Measurements from ENCODE around the gene OR52E8.

OR52E8 gene

GRCh38 chr11:5857590-5857989 lies at the start of gene OR52E8:
Gene OR52E8, minus strand, starts transcription at chr11:5857690. Its CDS starts 0 bp downstream, at chr11:5857690.
- DNase-seq (ENCODE audit: low spot score) = no peak

- DNase-seq (ENCODE audit: low spot score) = no peak
Observed at GRCh38 chr11:5899534-5899933, 42.0 kb upstream of the OR52E8 start.

- no peak for DNase-seq (ENCODE audit: low spot score)
Observed at GRCh38 chr11:5892908-5893307, 35.4 kb upstream of the OR52E8 start, which contains the start of gene OR52E5. Gene OR52E5, plus strand, starts transcription at chr11:5893208. Its CDS starts 7,569 bp downstream, at chr11:5900777.

DNA sequence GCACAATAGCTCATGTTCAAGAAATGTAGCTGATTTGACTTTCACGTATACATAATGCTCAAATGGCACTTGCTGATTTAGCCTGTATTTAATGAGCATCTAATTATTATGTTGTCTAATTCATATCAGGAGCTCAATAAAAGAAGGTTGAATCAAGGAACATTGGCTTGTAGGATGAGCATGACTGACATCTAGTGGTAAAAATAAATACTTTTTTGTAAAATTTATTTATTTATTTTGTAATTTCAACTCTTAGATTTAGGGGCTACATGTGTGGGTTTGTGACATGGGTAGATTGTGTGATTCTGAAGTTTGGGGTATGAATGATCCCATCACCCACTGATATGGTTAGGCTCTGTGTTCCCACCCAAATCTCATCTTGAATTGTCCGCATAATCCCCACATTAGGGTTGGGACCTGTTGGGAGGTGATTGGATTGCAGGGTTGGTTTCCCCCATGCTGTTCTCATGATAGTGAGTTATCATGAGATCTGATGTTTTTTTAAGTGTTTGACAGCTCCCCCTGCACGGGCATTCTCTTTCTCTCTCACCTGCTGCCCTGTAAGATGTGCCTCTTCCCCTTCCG lies 33.8 kb upstream of the OR52E8 start:
- peak; percentile 11 for DNase-seq (ENCODE audit: low spot score)

DNA sequence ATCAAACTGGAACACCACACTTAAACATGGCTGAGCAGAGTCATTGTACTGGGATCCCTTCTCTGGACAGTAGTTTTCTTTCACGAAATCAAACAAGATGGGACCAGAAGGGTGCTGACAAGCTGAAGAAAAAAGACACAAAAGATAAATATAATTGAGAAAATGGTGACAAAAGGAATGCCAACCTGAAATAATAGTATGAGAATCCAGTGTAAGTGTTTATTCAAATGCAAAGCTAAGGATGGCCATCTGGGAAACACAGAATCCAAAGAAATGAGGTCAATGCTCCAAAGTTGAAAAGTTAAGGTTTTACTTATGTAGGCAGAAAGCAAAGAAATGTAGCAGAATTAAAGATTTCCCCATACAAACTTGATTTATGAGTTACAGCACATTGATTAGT lies 30.2 kb upstream of the OR52E8 start:
- no peak for DNase-seq (ENCODE audit: low spot score)

GRCh38 chr11:5887172-5887571 lies 29.7 kb upstream of the OR52E8 start:
- no peak for DNase-seq (ENCODE audit: low spot score)

GRCh38 chr11:5881756-5882155 lies 24.3 kb upstream of the OR52E8 start:
- DNase-seq (ENCODE audit: low spot score) = no peak

GRCh38 chr11:5880329-5880728 lies 22.8 kb upstream of the OR52E8 start, which contains the start of gene OR52E4:
Gene OR52E4, plus strand, starts transcription at chr11:5880629. Its CDS starts 3,664 bp downstream, at chr11:5884293.
- DNase-seq (ENCODE audit: low spot score) = no peak

DNA sequence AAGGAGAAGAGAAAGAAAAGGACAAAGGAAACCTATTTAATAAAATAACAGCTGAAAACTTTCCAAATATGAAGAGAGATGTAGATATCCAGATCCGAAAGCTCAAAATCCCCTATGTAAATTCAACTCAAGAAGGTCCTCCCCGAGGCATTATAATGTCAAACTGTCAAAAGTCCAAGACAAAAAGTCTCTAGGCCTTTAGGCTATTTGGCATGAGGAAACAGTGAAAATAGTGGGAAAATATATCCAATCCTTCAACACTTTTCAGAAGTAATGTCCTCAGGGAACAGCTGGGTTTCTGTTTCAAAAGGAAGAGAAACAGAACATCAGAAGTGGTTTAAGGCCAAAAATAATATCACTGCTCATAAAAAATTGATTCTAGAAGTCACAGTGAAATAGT lies 21.1 kb upstream of the OR52E8 start:
- no peak for DNase-seq (ENCODE audit: low spot score)

DNA sequence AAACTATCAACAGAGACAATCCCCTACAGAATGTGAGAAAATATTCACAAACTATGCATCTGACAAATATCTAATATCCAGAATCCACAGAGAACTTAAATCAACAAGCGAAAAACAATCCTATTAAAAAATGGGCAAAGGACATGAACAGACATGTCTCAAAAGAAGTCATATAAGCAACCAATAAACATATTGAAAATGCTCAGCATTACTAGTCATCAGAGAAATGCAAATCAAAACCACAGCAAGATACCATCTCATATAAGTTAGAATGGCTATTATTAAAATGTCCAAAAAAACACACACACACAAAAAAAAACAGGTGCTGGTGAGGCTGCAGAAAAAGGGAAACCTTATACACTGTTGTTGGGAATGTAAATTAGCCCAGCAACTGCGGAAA lies 8.3 kb upstream of the OR52E8 start:
- DNase-seq (ENCODE audit: low spot score) = no peak

DNA sequence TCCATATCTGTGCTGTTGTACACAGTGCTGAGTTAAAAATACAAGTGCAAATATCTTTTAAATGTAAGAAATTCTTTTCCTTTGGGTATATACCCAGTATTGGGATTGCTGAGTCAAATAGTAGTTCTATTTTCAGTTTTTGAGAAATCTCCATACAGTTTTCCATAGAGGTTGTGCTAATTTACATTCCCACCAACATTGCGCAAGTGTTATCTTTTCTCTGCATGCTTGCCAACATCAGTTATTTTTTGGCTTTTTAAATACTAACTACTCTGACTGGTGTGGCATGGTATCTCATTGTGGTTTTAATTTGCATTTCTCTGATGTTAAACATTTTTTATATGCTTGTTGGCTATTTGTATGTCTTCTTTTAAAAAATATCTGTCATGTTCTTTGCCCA lies 6.5 kb downstream of the OR52E8 start:
- DNase-seq (ENCODE audit: low spot score) = no peak

DNA sequence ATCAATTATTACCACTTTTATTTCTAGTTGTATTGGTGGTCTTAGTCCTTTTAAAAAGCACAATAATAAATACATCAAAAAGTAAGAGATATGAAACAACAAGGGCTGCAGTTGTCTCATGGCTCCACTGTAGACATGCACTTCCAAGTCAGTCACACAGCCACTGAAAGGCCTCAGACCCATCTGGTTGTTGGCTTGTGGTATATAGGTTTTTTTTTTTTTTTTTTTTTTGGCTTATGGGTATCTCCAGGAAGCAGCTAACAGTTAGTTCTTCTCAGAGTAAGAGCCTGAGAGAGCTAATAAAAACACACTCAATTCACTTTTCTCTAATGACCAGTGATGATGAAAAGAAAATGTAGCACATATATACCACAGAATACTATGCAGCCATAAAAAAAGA lies 9.8 kb downstream of the OR52E8 start:
- no peak for DNase-seq (ENCODE audit: low spot score)

- DNase-seq (ENCODE audit: low spot score) = no peak
Observed at GRCh38 chr11:5846701-5847100, 10.8 kb downstream of the OR52E8 start.

- no peak for DNase-seq (ENCODE audit: low spot score)
Observed at GRCh38 chr11:5841797-5842196, 15.7 kb downstream of the OR52E8 start, which contains the start of gene OR52E6. Gene OR52E6, minus strand, starts transcription at chr11:5841897. Its CDS starts 0 bp downstream, at chr11:5841897.

DNA sequence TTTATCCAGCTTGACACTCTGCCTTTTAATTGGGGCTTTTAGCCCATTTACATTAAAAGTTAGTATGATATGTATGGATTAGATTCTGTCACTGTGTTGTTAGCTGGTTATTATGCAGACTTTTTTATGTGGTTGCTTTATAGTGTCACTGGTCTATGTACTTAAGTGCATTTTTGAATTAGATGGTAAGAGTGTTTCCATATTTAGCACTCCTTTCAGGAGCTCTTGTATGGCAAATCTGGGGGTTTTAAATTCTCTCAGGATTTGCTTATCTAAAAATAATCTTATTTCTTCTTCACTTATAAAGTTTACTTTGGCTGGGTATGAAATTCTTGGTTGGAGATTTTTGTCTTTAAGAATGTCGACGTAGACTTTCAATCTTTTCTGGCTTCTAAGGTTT lies 19.8 kb downstream of the OR52E8 start:
- no peak for DNase-seq (ENCODE audit: low spot score)

- DNase-seq (ENCODE audit: low spot score) = no peak
Observed at GRCh38 chr11:5833446-5833845, 24.0 kb downstream of the OR52E8 start.

DNA sequence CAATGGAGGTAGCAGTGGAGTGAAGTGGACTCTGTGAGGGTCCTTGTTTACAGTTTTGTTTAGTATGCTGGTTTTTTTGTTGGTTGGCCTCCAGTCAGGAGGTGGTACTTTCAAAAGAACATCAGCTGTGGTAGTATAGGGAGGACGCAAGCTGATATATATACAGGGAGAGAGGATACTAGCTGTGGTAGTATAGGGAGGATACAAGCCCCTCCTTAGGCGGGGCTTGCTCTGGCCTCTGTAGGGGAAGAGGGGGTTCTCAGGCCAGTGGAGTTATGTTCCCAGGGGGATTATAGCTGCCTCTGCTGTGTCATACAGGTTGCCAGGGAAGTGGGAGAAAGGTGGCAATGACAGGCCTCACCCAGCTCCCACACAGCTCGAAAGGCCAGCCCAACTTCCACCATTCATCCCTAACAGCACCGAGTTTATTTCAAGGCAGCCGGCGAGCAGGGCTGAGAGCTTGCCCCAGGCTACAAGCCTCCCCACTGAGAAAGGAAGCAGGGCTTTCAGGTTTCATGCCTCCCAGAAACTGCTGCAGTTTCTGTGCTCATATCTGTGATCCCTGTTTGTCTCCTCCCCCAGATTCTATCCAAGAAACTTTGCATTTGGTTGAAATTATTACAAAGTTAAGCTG lies 26.2 kb downstream of the OR52E8 start:
- no peak for DNase-seq (ENCODE audit: low spot score)

- no peak for DNase-seq (ENCODE audit: low spot score)
Observed at GRCh38 chr11:5818245-5818886, 39.1 kb downstream of the OR52E8 start.

DNA sequence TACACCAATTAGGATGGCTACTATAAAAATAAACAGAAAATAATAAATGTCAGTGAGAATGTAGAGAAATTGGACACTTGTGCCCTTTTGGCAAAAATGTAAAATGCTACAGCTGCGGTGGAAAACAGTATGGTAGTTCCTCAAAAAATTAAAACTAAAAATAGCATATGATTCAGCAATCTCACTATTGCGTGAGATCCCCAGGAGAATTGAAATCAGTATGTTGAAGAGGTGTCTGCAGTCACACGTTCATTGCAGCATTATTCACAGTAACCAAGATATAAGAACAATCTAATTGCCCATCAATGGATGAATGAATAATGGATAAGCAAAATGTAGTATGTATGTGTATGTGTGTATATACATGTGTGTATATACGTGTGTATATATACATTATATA lies 42.0 kb downstream of the OR52E8 start:
- DNase-seq (ENCODE audit: low spot score) = no peak

GRCh38 chr11:5809905-5810795 lies 47.3 kb downstream of the OR52E8 start:
- no peak for DNase-seq (ENCODE audit: low spot score)

GRCh38 chr11:5809122-5809519 lies 48.4 kb downstream of the OR52E8 start:
- DNase-seq (ENCODE audit: low spot score) = no peak

DNA sequence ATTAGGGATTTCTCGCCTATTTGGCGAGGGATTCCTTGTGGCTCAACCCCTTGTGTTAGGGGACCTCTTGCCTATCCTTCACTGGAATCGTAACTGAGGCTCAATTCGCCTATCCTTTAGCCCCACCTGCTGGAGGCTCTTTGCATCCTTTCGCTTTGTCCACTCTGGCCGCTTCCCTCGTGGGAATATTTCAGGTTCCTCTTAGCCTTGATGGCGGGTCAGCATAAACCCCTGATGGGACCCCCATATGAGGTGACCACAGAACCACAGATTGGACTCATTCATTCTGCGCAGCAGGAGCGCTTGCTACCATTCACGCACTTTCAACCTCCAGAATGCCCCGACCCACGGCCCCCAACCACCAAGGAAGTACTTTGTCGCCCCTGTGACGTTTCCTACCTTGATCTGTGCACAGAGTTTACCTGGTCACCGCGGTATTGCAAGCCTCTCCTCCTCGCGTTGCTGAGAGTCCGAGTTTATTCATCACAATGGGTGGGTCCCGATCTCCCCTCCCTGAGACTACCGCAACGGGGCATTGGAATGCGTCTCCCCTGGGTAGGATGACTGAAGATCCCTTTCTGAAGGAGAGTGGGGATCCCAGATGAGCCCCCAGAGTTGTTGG lies 48.9 kb downstream of the OR52E8 start, which contains the start of gene OR52N2:
TSS of gene OR52N2 (plus strand) at position 425 of the 622 bp plus-strand sequence. CDS start 11,412 bp downstream, outside the sequence.
- peak; percentile 74 for DNase-seq (ENCODE audit: low spot score)

All from AG20443 (cell line).